GM12874 (cell line): ENCODE results near the gene PLXNB2.

Source experiments
- TF ChIP-seq, protein P1 (sequence below): IDR thresholded peaks from 2 replicates; pipeline ENCODE4 v1.5.1; 2011; ENCODE audit warnings: low read depth, mild to moderate bottlenecking, control low read depth, low read length, moderate library complexity; ENCODE audit not compliant: insufficient read depth

The PLXNB2 gene

DNA sequence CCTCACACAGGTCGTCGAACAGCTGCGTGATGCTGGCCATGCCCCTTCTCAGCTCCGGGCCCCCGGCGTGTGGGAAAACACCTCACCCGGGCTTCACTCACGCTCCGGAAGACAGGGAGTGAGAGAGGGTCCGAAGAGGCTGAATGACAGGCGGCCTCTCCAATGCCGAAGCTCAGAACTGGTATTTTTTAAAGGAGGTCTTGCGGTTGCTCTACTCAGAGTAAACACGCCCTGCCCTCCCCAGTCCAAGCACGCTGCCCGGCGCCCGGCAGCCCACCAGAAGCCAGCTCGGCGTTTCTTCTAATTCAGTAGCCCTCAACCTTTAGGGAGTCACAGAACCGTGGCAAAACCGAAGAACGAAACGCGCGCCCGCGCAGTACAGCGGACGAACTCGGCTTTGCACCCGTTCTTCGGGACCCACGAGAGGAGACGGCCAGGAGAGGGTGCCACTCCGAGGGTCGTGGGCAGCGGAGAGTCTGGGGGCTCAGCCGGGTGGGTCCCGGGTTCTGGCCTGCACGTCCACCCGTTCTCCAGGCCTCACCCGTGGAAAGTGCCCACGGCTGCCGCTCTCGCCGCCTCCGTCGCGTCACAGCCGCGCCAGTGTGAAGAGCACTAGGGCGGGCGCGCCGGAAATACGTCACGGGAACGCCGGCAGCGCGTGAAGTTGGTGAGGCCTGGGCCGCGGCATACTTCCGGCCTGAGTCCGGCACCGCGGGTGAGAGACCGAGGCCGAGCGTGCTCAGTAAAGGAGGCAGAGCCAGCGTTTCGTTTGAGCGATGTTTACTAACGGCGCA, 62.8 kb downstream of the PLXNB2 start, which contains the start of gene TUBGCP6:
TUBGCP6 (minus strand) TSS at position 604 of the 794 bp plus-strand sequence; CDS start at position 40, 564 bp downstream.
- TF ChIP-seq, protein P1, sequence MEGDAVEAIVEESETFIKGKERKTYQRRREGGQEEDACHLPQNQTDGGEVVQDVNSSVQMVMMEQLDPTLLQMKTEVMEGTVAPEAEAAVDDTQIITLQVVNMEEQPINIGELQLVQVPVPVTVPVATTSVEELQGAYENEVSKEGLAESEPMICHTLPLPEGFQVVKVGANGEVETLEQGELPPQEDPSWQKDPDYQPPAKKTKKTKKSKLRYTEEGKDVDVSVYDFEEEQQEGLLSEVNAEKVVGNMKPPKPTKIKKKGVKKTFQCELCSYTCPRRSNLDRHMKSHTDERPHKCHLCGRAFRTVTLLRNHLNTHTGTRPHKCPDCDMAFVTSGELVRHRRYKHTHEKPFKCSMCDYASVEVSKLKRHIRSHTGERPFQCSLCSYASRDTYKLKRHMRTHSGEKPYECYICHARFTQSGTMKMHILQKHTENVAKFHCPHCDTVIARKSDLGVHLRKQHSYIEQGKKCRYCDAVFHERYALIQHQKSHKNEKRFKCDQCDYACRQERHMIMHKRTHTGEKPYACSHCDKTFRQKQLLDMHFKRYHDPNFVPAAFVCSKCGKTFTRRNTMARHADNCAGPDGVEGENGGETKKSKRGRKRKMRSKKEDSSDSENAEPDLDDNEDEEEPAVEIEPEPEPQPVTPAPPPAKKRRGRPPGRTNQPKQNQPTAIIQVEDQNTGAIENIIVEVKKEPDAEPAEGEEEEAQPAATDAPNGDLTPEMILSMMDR = no peak

DNA sequence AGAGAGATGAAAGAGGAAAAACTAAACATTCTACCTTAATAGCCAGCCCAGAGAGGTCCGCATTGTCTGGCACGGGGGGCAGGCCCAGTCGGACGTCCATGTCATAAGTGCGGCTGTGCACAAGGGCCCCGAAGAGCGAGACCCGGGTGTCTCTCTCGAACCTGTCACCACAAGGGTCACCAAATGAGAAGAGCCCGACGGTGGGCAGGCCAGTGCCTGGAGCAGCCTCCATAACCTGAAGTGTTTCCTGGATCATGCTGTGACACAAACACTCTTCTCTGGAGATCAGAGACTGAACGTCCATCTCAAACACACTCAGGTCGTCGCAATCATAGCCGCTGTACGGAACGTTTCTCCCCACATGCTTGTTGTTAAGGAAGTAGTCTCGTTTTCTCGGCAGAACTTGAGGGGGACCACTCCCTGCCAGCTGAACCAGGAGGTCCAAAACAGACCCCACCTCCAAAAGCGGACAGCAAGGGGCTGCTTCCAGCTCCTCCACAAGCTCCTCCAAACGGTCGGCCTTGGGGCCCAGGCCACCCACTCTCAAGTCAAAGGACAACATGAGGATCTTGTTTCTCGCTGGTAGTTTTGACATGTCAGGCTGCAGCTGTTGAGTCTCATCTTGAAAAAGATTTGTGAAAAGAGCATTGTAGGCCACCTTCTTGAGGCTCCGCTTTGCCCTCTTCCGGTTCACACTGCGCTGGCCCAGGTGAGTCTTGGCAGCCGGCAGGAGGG, 63.6 kb downstream of the PLXNB2 start:
- TF ChIP-seq, protein P1 = no peak

DNA sequence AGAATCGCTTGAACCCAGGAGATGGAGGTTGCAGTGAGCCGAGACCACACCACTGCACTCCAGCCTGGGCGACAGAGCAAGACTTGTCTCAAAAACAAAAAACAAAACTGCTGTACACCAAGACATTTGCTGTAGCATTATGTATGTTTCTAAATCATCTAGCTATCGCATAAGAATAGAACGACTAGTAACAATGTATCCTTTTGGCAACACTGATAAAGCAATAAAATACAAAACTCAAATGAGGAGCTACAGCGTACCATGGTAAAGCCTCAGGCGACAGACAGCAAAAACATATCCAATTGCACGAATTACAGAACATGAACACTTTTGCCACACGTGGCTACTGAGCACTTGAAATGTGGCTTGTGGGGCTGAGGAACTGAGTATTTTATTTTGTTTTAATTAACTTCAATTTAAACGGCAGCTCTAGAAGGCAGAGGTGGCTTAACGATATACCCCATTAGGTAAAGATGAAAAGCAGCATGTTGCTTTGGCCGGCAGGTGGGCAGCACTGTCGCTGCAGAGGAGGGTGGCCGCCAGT, 65.0 kb downstream of the PLXNB2 start:
- TF ChIP-seq, protein P1 = no peak

DNA sequence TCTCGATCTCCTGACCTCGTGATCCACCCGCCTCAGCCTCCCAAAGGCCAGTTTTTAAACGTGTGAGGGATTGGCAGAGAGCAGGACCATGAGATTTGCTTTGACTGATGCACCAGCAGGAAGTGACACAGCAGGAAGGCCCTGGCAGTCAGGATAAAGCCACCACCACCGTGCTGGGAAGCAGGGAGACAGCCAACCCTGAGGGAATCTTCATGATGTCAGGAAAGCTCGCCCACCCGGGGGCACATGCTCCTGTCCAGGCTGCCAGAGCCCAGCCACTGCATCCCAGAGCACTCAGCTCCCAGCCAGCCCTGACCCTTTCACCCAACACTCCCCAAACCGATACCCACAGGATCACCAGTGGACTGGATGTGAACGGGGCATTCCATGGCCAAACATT, 68.7 kb downstream of the PLXNB2 start:
- TF ChIP-seq, protein P1 = no peak

DNA sequence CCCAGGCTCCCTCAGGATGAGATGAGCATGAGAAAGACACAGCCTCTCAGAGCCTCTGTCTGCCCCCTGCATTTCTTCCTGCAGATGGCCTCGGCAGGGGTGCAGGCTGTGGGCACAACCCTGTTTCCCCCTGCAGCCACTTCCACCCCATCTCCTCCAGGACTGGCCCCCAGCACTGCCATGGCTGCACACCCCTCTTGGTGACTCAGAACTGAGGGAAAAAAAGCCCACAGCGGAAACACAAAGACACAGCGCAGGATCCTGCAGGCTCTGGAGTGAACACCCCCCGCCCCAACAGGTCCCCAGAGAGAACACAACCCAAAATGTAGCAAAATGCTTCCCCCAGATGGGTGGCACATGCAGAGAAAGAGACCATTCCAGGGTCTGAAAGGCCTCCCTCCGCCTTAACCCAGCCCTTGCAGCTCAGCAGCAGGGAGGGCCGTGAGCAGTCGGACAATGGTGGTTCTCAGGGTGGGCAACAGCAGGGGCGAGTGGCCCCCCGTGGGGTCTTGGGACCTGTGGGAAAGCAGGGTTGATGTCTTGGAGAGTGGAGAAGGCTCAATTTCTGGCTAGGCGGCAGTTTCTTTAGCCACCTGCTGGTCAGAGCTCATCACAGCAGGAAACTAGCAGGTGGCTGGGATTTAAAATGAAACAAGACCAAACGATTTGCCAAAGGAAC, 70.6 kb downstream of the PLXNB2 start:
- TF ChIP-seq, protein P1 = peak; percentile 53; the same call in 1 of the 2 replicates

DNA sequence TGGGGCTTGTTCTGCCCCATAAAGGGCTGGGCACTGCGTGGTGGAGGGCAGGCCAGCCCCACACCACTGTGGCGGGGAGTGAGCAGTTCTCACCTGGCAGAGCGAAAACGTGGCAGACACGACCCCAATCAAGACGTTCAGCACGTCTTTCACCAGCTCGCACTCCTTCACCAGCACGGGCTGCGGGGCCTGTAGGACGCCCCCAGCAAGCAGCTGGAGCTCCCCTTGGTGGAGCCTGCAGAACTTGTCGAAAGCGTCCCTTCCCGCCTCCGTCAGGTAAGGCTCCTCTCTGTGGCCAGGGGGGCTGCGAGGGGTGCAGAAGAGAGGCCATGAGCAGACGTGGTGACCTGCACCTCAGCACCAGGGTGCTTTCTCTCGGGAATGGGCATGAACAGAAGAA, 74.2 kb downstream of the PLXNB2 start:
- TF ChIP-seq, protein P1 = no peak
